Stimulated activated CD4-positive, alpha-beta T cell treated with anti-CD3 and anti-CD28 coated beads, Interleukin-2, amount 100 ng/mL, for 4 hours (primary cell): Measurements from ENCODE around the gene SMYD3.

ENCODE experiments used
- DNase-seq: peaks from one replicate; pipeline ENCODE4 v3.0.0-alpha.2; 2020; ENCODE audit warnings: low read depth

The SMYD3 gene

GRCh38 chr1:246068619-246069509 lies 438.2 kb downstream of the SMYD3 start:
- DNase-seq, result no peak

GRCh38 chr1:246068217-246068512 lies 438.9 kb downstream of the SMYD3 start:
- DNase-seq, result no peak

GRCh38 chr1:246067432-246068216 lies 439.5 kb downstream of the SMYD3 start:
- DNase-seq, result no peak

- DNase-seq, result no peak
Measured at GRCh38 chr1:246066573-246066972, 440.5 kb downstream of the SMYD3 start.

- no peak for DNase-seq
Measured at GRCh38 chr1:246065592-246065991, 441.5 kb downstream of the SMYD3 start.

- DNase-seq, result no peak
Measured at GRCh38 chr1:246064891-246065290, 442.2 kb downstream of the SMYD3 start.

- no peak for DNase-seq
Measured at GRCh38 chr1:246063013-246063616, 444.0 kb downstream of the SMYD3 start.

- DNase-seq, result no peak
Measured at GRCh38 chr1:246058466-246058865, 448.6 kb downstream of the SMYD3 start.

GRCh38 chr1:246052603-246053002 lies 454.5 kb downstream of the SMYD3 start:
- no peak for DNase-seq

- DNase-seq, result no peak
Measured at GRCh38 chr1:246051909-246052518, 455.1 kb downstream of the SMYD3 start.

- no peak for DNase-seq
Measured at GRCh38 chr1:246048693-246049092, 458.4 kb downstream of the SMYD3 start.

GRCh38 chr1:246043556-246043955 lies 463.5 kb downstream of the SMYD3 start:
- no peak for DNase-seq

GRCh38 chr1:246041360-246041759 lies 465.7 kb downstream of the SMYD3 start:
- DNase-seq, result no peak

- no peak for DNase-seq
Measured at GRCh38 chr1:246040200-246040890, 466.7 kb downstream of the SMYD3 start.

- DNase-seq, result no peak
Measured at GRCh38 chr1:246039584-246039983, 467.5 kb downstream of the SMYD3 start.

GRCh38 chr1:246037832-246038231 lies 469.2 kb downstream of the SMYD3 start:
- no peak for DNase-seq

GRCh38 chr1:246036175-246036574 lies 470.9 kb downstream of the SMYD3 start:
- DNase-seq, result no peak

GRCh38 chr1:246035060-246035541 lies 472.0 kb downstream of the SMYD3 start:
- DNase-seq, result no peak

GRCh38 chr1:246034630-246035029 lies 472.4 kb downstream of the SMYD3 start:
- DNase-seq, result no peak

GRCh38 chr1:246032984-246033383 lies 474.1 kb downstream of the SMYD3 start:
- DNase-seq, result no peak

GRCh38 chr1:246032031-246032551 lies 475.0 kb downstream of the SMYD3 start:
- DNase-seq, result no peak
